ENCODE data around the gene DYNC1LI2. TPM values are rescaled to one million over a fixed set of nuclear protein-coding genes. Genes with fewer than 3 reads are reported as not detected.

DYNC1LI2 gene
- total RNA-seq, 1 donor from 2014 or later = 157 TPM

DNA sequence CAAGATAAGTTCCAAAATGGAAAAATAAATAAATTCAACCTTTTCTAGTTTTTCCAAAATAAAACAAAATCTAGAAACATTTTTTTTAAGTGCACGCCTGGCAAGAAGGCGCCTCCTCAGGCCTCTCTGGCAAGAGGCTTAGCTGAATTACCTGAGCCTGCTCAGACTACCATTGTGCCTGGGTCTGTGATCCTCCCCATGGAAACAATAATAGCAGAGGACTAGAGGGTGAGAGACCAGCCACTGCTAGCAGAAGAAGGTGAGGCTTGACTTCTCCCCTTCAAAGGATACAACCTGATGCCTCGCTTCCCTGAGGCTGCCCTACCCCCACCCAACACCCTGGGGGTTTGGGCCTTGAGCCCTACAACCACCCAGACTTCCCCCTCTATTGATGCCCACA is 35.1 kb upstream of the DYNC1LI2 start:
- H3K9me3 Mint-ChIP-seq = peaks cover 4% of the 10 kb centered on the region
- no peaks in the 10 kb centered on the region for H3K4me1 Mint-ChIP-seq
- TF ChIP-seq, protein P1, sequence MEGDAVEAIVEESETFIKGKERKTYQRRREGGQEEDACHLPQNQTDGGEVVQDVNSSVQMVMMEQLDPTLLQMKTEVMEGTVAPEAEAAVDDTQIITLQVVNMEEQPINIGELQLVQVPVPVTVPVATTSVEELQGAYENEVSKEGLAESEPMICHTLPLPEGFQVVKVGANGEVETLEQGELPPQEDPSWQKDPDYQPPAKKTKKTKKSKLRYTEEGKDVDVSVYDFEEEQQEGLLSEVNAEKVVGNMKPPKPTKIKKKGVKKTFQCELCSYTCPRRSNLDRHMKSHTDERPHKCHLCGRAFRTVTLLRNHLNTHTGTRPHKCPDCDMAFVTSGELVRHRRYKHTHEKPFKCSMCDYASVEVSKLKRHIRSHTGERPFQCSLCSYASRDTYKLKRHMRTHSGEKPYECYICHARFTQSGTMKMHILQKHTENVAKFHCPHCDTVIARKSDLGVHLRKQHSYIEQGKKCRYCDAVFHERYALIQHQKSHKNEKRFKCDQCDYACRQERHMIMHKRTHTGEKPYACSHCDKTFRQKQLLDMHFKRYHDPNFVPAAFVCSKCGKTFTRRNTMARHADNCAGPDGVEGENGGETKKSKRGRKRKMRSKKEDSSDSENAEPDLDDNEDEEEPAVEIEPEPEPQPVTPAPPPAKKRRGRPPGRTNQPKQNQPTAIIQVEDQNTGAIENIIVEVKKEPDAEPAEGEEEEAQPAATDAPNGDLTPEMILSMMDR (IDR thresholded peaks at IDR 0.05; ENCODE audit: unreplicated experiment) = no peak
- no peak overlapping the region for H3K4me3 Mint-ChIP-seq
- no peaks in the 10 kb centered on the region for H3K36me3 Mint-ChIP-seq
- no peak overlapping the region for H3K27ac Mint-ChIP-seq
- DNase-seq (ENCODE audit: low spot score in 2 of 2, unreplicated experiment in 2 of 2) = no peak
- H3K27me3 Mint-ChIP-seq (ENCODE audit: low read depth) = peaks cover 8% of the 10 kb centered on the region

DNA sequence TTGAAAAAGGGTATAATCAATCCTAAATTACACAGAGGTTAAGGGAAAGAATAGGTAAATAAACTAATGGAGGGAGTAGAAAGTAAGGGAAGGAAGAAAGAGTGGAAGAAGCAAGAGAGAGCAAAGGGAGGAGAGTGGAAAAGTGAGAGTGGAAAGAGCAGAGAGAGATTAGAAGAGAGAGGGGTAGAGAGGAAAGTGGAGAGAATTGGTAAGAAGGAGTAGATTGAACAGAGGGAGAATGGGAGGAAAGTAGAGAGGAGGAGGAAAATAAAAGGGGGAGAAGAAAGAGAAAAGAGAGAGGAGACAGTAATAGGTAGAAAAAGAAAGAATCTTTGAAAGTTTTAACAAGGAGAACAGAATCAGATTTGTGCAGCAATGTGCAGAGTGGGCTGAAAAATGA is 25.0 kb upstream of the DYNC1LI2 start:
- no peak overlapping the region for H3K4me3 Mint-ChIP-seq
- H3K9me3 Mint-ChIP-seq = no peaks in the 10 kb centered on the region
- H3K27me3 Mint-ChIP-seq (ENCODE audit: low read depth) = no peaks in the 10 kb centered on the region
- no peaks in the 10 kb centered on the region for H3K36me3 Mint-ChIP-seq
- no peak overlapping the region for H3K27ac Mint-ChIP-seq
- DNase-seq (ENCODE audit: low spot score in 2 of 2, unreplicated experiment in 2 of 2) = no peak
- TF ChIP-seq, protein P1 (IDR thresholded peaks at IDR 0.05; ENCODE audit: unreplicated experiment) = no peak
- H3K4me1 Mint-ChIP-seq = peaks cover 8% of the 10 kb centered on the region

DNA sequence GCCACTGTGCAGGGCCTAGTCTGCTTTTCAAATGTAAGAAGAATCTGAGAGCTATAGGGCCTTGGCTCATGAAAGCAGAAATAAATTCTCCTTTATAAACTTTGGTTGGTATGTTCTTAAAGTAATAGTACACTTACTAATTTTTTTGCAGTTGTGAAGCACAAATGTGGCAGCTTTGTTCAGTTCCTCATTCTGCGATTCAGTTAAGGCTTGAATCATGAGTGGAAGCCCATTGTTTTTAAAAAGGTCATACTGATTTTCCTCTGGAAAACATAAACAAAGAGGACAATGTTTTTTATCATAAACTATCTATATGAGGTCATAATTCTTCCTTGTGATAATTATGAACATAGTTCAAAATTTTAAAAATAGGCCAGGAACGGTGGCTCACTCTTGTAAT is 23.6 kb upstream of the DYNC1LI2 start:
- Mint-ChIP-seq H3K27ac (no peak overlapping the region), H3K27me3 (ENCODE audit: low read depth) (no peaks in the 10 kb centered on the region), H3K9me3 (no peaks in the 10 kb centered on the region), H3K4me1 (peaks cover 8% of the 10 kb centered on the region), H3K36me3 (no peaks in the 10 kb centered on the region), H3K4me3 (no peak overlapping the region)
- TF ChIP-seq, protein P1 (IDR thresholded peaks at IDR 0.05; ENCODE audit: unreplicated experiment) = no peak
- DNase-seq (ENCODE audit: low spot score in 2 of 2, unreplicated experiment in 2 of 2) = no peak

DNA sequence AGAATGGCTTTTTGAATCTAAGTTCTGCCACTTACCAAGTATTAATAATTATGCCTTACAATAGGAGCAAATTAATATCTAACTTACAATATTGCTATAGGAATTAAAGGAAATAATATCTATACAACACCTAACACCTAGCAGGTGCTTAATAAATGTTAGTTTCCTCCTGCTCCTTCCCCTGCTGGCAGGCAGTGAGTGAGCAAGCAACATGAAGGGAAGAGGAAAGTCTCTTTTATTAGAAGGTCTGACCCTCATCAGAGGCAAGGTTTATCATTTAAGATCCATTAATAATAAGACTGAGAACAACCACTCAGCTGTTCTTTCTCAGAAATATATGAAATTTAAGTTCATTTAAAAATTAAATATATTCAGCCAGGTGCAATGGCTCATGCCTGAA is 6.7 kb upstream of the DYNC1LI2 start:
- H3K4me1 Mint-ChIP-seq = no peaks in the 10 kb centered on the region
- no peak for DNase-seq (ENCODE audit: low spot score in 2 of 2, unreplicated experiment in 2 of 2)
- peaks cover 14% of the 10 kb centered on the region for H3K27me3 Mint-ChIP-seq (ENCODE audit: low read depth)
- no peak overlapping the region for H3K27ac Mint-ChIP-seq
- no peaks in the 10 kb centered on the region for H3K9me3 Mint-ChIP-seq
- TF ChIP-seq, protein P1 (IDR thresholded peaks at IDR 0.05; ENCODE audit: unreplicated experiment) = no peak
- no peaks in the 10 kb centered on the region for H3K36me3 Mint-ChIP-seq
- no peak overlapping the region for H3K4me3 Mint-ChIP-seq

DNA sequence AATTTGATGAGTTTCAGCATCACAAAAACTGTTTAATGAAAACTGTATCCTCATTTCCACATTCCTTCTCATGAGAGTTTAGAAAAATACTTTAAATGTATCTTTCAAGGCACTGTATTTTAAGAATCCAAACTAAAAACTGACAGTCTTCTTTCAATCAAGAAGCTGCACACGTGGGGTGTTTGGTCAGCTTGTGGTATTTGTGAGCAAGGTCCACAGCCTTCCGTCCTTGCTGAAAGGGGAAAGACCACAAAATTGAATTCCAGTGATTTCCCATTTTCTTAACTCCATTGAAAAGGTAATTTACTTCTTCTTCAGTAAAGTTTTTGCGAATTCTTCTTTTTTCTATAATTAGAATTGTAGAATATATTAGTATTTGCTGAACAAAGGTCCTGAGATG is 3.4 kb upstream of the DYNC1LI2 start:
- no peak for DNase-seq (ENCODE audit: low spot score in 2 of 2, unreplicated experiment in 2 of 2)
- Mint-ChIP-seq H3K4me1 (peaks cover 13% of the 10 kb centered on the region), H3K27me3 (ENCODE audit: low read depth) (peaks cover 22% of the 10 kb centered on the region), H3K9me3 (no peaks in the 10 kb centered on the region), H3K4me3 (no peak overlapping the region), H3K27ac (no peak overlapping the region), H3K36me3 (no peaks in the 10 kb centered on the region)
- TF ChIP-seq, protein P1 (IDR thresholded peaks at IDR 0.05; ENCODE audit: unreplicated experiment) = no peak

DNA sequence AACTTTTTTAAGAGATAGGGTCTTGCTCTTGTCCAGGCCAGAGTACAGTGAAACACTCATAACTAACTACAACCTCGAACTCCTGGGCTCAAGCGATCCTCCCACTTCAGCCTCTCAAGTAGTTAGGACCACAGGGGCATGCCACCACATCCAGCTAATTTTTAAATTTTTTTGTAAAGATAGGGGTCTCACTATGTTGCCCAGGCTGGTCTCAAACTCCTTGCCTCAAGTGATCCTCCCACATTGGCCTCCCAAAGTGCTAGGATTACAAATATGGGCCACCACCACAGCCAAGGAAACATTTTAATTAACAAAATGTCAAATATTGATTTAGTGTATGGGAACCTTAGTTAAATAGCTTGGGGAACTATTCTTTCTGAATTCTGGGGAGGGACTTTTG is 2.8 kb upstream of the DYNC1LI2 start:
- TF ChIP-seq, protein P1 (IDR thresholded peaks at IDR 0.05; ENCODE audit: unreplicated experiment) = no peak
- no peaks in the 10 kb centered on the region for H3K9me3 Mint-ChIP-seq
- no peak for DNase-seq (ENCODE audit: low spot score in 2 of 2, unreplicated experiment in 2 of 2)
- peaks cover 19% of the 10 kb centered on the region for H3K4me1 Mint-ChIP-seq
- H3K36me3 Mint-ChIP-seq = no peaks in the 10 kb centered on the region
- H3K27me3 Mint-ChIP-seq (ENCODE audit: low read depth) = peaks cover 22% of the 10 kb centered on the region
- no peak overlapping the region for H3K4me3 Mint-ChIP-seq
- no peak overlapping the region for H3K27ac Mint-ChIP-seq

Measured in mesothelial cell of epicardium (in vitro differentiated cells).